LNCaP clone FGC (cell line): ENCODE results near the gene ABCC5.
"Not testable (repeated sequence)": the region's sequence is repeated elsewhere in the genome, so short reads cannot be mapped to it uniquely, and the experiment has no call there.

ENCODE experiments used
- DNase-seq: peaks from one replicate; pipeline ENCODE4 v3.0.0-alpha.2; 2011; ENCODE audit warnings: low read depth
- H3K4me3 ChIP-seq: 2 replicates; pipeline ENCODE4 v1.5.1; 2011; ENCODE audit warnings: mild to moderate bottlenecking, low read depth, low read length, control low read depth
- TF ChIP-seq, protein P1 (sequence below): IDR thresholded peaks from 2 replicates; pipeline ENCODE4 v1.5.1; 2012; ENCODE audit warnings: mild to moderate bottlenecking; ENCODE audit not compliant: control insufficient read depth, insufficient read depth; ENCODE audit errors: extremely low read depth

The ABCC5 gene

DNA sequence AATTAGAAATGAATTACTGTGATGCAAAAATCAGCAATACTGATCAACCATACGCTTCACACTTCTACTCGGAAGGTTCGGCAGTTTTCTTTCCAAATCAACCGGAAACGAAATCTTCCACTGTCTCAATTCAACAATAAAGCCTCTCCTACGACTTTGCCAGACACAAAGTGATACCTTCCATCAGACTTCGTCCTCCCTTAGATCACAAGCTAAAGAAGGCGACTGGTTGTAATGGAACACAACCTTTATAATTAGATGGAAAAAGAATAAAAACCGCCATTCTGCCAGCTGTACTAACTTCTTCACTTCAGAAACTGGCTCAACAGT, 133.6 kb downstream of the ABCC5 start:
- TF ChIP-seq, protein P1, sequence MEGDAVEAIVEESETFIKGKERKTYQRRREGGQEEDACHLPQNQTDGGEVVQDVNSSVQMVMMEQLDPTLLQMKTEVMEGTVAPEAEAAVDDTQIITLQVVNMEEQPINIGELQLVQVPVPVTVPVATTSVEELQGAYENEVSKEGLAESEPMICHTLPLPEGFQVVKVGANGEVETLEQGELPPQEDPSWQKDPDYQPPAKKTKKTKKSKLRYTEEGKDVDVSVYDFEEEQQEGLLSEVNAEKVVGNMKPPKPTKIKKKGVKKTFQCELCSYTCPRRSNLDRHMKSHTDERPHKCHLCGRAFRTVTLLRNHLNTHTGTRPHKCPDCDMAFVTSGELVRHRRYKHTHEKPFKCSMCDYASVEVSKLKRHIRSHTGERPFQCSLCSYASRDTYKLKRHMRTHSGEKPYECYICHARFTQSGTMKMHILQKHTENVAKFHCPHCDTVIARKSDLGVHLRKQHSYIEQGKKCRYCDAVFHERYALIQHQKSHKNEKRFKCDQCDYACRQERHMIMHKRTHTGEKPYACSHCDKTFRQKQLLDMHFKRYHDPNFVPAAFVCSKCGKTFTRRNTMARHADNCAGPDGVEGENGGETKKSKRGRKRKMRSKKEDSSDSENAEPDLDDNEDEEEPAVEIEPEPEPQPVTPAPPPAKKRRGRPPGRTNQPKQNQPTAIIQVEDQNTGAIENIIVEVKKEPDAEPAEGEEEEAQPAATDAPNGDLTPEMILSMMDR, result no peak
- DNase-seq, result no peak
- H3K4me3 ChIP-seq, result peak overlapping the region; percentile 99

DNA sequence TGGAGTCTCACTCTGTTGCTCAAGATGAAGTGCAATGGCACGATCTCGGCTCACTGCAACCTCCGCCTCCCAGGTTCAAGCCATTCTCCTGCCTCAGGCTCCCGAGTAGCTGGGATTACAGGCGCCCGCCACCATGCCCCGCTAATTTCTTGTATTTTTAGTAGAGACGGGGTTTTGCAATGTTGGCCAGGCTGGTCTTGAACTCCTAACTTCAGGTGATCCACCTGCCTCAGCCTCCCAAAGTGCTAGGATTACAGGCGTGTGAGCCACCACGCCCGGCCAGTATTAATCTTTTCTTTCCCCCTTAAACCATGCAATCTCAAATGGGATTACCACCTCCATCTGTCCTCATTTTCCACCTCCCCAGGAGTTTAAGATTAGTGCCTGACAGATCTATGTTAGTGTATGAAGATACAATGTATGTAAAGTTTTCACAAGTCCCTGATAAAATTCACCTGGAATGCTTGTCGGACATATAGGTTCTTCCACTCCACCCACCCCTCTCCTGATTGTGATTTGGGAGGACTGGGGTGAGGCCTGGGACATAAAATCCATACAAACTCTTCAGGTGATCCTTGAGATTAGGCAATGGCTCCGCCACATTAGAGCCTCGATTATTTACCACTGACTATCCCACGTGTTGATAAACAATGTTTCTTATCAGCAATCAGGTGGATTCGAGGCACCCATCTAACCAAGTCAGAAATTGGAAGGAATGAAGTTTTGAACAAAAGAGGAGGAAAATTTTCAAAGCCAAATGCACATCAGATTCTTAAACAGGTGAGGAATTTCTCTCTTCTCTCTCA, 134.2 kb downstream of the ABCC5 start:
- H3K4me3 ChIP-seq, result peak overlapping the region; percentile 99
- TF ChIP-seq, protein P1, result no peak
- DNase-seq, result no peak

GRCh38 chr3:183880121-183880520, 137.6 kb downstream of the ABCC5 start:
- TF ChIP-seq, protein P1, result no peak

DNA sequence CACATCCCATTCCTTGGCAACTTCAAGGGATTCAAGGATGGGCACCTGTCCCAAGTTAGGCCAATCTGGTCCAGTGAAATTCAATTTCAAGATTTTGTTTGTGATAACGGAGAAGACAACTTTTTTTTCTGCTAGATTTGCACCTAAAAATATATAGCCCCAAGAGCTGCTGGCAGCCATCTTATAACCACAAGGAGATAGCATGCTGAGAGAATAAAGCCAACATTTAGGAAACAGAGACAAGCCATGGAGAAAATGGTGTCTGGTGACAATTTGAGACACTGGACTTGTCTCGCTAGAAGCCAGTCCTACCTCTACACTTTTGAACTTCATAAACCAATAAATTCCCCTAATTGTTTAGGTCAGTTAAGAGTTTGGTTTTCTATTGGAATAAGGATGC, 138.4 kb downstream of the ABCC5 start:
- TF ChIP-seq, protein P1, result no peak
- no peak for DNase-seq

More at GRCh38 chr3:183880121-183880520, 137.6 kb downstream of the ABCC5 start:
- H3K4me3 ChIP-seq, result no peak overlapping the region
- no peak for DNase-seq

DNA sequence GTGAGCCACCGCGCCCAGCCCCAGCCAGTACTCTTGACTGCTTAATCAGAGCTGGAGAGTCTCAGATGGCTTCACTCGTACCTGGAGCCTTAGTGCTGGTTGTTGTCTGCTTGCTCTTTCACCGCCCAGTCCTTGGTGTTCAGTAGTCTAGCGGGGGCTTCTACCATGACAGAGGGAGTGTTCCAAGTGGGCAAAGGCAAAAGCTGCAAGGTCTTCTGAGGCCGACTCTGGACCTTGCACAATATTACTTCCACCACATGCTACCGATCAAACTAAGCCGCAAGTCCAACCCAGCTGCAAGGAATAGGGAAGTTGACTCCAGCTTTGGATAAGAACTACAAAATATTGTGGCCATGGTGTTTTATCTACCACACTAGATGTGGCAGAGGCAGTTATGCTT, 139.6 kb downstream of the ABCC5 start:
- no peak for DNase-seq
- TF ChIP-seq, protein P1, result no peak
- H3K4me3 ChIP-seq, result no peak overlapping the region

More for the DNA sequence above, 138.4 kb downstream of the ABCC5 start:
- no peak overlapping the region for H3K4me3 ChIP-seq

DNA sequence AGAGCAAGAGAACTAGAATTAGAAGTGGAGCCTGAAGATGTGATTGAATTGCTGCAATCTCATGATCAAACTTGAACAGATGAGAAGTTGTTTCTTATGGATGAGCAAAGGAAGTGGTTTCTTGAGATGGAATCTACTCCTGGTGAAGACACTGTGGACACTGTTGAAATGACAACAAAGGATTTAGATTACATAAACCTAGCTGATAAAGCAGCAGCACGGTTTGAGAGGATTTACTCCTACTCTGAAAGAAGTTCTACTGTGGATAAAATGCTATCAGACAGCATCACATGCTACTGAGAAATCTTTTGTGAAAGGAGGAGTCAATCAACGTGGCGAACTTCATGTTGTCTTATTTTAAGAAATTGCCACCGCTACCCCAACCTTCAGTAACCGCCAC, 140.5 kb downstream of the ABCC5 start:
- not testable (repeated sequence) for DNase-seq

GRCh38 chr3:183875411-183875810, 142.3 kb downstream of the ABCC5 start:
- TF ChIP-seq, protein P1, result no peak
- DNase-seq, result no peak
- H3K4me3 ChIP-seq, result no peak overlapping the region

More for the DNA sequence above, 140.5 kb downstream of the ABCC5 start:
- H3K4me3 ChIP-seq, result not testable (repeated sequence)
